ENCODE measurements around the gene PTPRN2.

- TF ChIP-seq, protein P1, sequence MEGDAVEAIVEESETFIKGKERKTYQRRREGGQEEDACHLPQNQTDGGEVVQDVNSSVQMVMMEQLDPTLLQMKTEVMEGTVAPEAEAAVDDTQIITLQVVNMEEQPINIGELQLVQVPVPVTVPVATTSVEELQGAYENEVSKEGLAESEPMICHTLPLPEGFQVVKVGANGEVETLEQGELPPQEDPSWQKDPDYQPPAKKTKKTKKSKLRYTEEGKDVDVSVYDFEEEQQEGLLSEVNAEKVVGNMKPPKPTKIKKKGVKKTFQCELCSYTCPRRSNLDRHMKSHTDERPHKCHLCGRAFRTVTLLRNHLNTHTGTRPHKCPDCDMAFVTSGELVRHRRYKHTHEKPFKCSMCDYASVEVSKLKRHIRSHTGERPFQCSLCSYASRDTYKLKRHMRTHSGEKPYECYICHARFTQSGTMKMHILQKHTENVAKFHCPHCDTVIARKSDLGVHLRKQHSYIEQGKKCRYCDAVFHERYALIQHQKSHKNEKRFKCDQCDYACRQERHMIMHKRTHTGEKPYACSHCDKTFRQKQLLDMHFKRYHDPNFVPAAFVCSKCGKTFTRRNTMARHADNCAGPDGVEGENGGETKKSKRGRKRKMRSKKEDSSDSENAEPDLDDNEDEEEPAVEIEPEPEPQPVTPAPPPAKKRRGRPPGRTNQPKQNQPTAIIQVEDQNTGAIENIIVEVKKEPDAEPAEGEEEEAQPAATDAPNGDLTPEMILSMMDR (conservative IDR thresholded peaks at IDR 0.05 in 1 of 2, IDR thresholded peaks at IDR 0.05 in 1 of 2; ENCODE audit: low read depth in 1 of 2, low read length in 2 of 2) = no peak
- no peak for TF ChIP-seq EZH2 (IDR thresholded peaks at IDR 0.05; ENCODE audit: low read length, missing control alignments)
These were observed 511.0 kb downstream of the PTPRN2 start for GRCh38 chr7:158076656-158077055.

All from fibroblast of lung (primary cell).